Stromal cell of bone marrow (primary cell): ENCODE measurements around the gene GRIA1.
A peak's percentile ranks its signal among the peaks of the same experiment; 100 is the strongest.

Experiments used
- DNase-seq: peaks from one replicate; pipeline ENCODE4 v3.0.0-alpha.2; 2012; ENCODE audit warnings: low read depth

The GRIA1 gene

GRCh38 chr5:153498516-153498915 lies 8.0 kb downstream of the GRIA1 start:
- peak; percentile 34 for DNase-seq

DNA sequence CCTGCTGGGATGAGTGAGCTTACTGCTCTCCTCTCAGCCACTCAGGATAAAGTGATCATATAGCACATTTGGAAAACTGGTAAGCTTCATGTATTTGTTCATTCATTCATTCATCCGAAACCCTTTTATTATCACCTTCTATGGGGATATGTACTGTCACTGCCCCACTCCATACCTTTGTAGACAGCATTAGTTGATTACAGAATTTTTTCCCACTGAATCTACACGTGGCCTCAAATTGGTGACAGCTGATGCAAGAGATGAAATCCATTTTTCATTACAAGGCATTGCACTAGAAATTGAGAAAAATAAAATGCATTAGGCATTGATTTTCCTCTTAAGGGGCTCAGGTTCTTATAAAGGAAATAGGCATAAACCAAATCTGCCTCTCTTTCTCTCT lies 9.7 kb downstream of the GRIA1 start:
- no peak for DNase-seq

DNA sequence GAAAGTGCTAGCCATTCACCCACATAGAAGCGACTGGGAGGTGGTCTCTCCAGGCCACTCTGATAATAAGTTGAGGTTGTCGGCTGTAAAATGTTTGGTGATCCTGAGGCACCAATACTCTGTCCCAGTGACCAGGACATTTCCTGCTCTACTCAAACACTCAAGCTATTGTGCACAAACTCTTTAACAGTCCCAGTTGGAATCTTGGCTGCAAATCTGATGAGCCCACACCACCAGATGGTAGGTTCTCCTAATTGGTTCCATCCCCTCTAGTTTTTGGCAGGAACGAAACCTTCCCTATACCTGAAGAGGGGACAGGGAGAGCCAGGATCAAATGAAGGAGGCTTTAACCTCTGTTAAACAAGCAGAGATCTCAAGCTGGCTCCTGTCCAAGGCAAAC lies 14.3 kb downstream of the GRIA1 start:
- no peak for DNase-seq

- DNase-seq, result no peak
Measured at GRCh38 chr5:153508700-153509099, 18.2 kb downstream of the GRIA1 start.

- no peak for DNase-seq
Measured at GRCh38 chr5:153511622-153512021, 21.2 kb downstream of the GRIA1 start.

GRCh38 chr5:153513156-153513555 lies 22.7 kb downstream of the GRIA1 start:
- no peak for DNase-seq

DNA sequence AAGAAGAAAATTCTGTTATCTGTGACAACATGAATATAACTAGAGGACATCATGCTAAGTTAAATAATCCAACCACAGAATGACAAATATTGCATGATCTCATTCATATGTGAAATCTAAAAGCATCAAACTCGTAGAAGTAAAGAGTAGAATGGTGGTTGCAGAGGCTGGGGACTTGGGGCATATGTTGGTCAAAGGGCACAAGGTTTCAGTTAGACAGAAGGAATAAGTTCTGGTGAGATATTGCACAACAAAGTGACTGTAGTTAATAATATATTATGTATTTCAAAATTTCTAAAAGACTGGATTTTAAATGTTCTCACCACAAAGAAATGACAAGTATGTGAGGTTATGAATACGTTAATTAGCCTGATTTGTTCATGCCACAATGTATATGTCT lies 24.8 kb downstream of the GRIA1 start:
- DNase-seq, result peak; percentile 23

GRCh38 chr5:153516504-153517240 lies 26.2 kb downstream of the GRIA1 start:
- DNase-seq, result no peak

DNA sequence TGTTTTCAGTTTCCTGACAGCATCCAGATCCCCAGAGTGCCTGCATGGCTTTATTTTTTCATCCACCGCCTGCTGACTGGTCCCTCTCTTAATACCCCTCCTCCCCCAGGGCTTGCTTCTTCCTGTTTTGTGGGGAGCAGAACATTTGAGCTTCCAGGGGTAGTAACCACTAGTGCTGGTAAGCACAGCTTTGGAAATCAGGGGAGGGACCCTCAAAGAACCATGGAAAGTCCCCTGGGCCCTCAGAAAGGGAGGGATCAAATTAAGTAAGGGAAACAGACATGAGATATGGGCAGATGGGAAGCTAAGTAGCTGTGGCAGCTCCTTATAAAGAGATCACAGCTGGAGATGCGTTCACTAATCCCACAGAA lies 26.8 kb downstream of the GRIA1 start:
- DNase-seq, result no peak

DNA sequence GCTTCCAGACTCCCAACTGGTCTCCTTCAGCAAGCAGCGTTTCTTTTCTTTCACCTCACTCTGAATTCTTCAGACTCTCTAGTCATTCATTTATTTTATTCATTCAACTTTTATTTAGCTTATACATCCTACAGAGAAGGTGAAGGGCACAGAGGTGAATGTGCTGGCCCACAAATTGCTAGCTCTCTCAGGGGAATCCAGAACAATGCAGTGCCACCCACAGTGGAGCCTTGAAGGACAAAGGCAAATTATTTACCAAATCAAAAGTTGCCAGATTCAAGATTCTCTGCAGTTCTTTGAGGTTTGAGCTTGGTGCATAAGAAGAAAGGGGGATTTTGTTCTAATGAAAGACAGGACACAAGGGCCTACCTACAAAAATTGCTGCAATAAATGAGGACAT lies 29.7 kb downstream of the GRIA1 start:
- no peak for DNase-seq

DNA sequence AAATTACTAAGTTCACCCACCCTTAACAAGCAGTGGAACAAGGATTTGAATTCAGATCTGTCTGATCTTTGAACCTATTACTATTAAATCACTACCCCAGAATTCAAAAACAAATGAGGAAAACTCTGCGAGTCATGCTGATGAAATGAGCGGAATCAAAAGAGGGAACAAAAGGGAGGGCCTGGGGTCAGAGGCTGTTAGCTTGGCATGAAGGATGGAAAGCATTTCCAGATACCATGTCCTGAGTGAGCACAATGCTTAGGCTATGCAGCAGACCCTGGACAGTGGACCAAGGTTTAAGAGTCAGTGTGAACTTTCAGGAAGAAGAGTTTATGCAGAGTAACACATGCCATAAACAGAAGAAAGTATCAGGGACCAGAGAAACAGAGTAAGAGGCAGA lies 30.5 kb downstream of the GRIA1 start:
- no peak for DNase-seq

DNA sequence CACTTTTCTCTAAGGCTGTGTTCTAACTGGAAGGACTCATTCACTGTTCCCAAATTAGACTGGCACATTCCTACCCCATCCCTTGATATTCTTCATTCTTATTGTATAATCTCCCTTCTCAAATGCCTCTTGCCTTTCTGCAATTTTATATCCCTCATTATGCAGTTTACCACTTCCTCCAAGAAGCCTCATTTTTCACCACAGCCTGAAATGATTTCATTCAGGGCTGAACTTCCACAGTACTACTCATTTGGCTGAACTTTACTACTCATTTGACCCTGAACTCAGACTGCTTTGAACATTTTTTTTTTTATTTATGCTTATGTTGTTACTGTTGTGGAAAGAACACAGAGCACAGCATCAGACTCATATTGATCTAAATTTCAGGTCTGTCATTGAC lies 32.7 kb downstream of the GRIA1 start:
- peak; percentile 53 for DNase-seq

GRCh38 chr5:153523831-153524230 lies 33.4 kb downstream of the GRIA1 start:
- DNase-seq, result peak; percentile 25

DNA sequence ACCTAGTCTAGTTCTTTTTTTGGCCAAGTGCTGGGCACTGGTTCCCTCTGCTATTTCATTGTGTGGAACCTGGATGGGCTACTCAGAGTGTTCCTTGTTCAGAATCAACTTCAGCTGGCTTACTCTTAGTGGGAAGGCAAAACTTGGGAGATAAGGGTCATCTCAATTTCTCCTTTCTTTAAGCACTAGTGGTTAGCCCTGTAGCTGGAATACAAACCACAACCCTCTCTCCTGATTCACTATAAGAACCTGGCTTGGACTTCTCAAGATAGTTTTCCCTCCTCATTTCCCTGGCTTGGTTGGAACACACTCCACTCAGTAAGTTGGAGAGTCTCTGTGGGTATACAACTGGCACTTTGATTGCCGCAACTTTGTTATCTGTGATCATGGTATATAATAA lies 35.1 kb downstream of the GRIA1 start:
- no peak for DNase-seq

- DNase-seq, result no peak
Measured at GRCh38 chr5:153530357-153531143, 40.1 kb downstream of the GRIA1 start.

DNA sequence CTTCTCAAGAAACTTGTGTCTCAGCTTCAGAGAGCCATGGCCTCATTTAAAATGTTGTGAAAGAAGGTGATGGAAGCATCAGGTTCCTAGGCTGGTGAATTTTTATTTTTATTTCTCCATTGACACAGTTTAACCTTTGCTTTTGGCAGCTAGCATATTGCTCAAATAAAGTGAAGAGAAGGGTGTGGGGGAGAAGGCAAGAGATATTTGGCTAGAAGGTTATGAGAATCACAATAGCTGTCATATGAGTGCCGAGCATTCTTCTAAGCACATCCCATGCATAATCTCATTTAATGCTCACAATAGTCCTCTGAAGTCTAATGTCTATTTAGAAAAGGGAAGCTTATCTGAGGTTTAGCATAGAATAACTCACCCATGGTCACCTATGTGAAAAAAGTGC lies 43.1 kb downstream of the GRIA1 start:
- no peak for DNase-seq

DNA sequence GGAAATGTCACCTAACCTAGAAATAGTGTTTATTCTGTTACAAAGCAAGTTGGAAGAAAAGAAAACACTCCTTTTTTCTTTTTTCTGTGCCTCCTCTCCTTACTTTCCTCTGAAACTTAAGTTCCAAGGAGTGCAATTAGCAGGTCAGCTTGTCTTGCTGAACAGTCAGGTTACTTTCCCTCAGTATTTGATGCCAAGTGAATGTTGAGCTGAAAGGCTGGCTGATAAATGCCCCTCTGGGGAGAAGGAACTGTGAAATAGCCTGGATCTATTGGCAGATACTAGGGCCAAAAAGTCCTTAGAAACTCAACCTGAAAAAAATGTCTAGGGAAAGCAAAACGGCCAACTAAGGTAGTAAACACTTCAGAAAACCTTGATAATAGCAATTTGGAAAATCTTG lies 43.6 kb downstream of the GRIA1 start:
- DNase-seq, result no peak

- no peak for DNase-seq
Measured at GRCh38 chr5:153537207-153537606, 46.7 kb downstream of the GRIA1 start.

GRCh38 chr5:153539983-153540382 lies 49.5 kb downstream of the GRIA1 start:
- DNase-seq, result no peak

- DNase-seq, result no peak
Measured at GRCh38 chr5:153542536-153542935, 52.1 kb downstream of the GRIA1 start.

GRCh38 chr5:153543288-153543687 lies 52.8 kb downstream of the GRIA1 start:
- DNase-seq, result no peak

DNA sequence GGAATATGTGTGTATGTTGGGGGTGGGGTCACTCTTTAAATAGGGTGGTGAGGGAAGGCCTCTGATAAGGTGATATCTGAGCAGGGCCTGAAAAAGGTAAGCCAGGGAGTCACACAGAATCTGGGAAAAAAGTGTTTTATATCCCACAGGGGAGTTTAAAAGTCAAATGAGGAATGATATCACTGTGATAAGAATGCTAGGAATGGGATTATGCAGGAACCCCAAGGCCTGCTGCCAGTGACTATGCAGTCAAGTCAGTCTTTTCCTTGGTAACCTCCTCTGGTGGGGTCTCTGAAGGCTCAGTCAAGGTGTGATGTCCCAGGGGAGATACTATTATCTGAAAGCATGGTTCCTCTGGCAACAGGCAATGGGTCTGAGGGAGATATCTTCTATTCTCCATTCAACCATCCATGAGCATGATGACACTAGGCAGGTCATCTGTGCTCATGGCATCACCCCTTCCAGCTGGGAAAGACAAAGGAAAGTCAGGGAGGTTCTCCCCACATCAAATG lies 53.5 kb downstream of the GRIA1 start:
- DNase-seq, result no peak

- no peak for DNase-seq
Measured at GRCh38 chr5:153544706-153545105, 54.2 kb downstream of the GRIA1 start.

DNA sequence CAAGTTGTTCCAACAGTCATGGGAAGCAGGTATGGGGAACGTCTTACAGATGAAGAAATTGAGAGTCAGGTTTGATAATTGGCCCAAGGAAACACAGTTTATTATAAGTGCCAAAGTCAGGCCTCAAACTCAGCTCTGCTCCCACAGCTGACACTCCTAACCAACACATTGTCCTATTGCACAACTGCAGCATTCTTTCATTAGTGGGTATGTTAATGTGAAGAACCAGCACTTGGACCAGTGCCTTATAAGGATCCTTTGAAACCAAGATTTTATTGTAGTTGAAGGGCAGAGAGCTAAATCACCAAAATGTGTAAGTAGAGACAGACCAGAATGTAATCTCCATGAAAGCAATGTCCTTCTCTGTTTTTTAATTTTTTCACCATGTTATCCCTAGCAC lies 56.1 kb downstream of the GRIA1 start:
- no peak for DNase-seq
